Measurements from ENCODE around the gene TLE5.
"Not testable (repeated sequence)": the region's sequence is repeated elsewhere in the genome, so short reads cannot be mapped to it uniquely, and the experiment has no call there.

The TLE5 gene

DNA sequence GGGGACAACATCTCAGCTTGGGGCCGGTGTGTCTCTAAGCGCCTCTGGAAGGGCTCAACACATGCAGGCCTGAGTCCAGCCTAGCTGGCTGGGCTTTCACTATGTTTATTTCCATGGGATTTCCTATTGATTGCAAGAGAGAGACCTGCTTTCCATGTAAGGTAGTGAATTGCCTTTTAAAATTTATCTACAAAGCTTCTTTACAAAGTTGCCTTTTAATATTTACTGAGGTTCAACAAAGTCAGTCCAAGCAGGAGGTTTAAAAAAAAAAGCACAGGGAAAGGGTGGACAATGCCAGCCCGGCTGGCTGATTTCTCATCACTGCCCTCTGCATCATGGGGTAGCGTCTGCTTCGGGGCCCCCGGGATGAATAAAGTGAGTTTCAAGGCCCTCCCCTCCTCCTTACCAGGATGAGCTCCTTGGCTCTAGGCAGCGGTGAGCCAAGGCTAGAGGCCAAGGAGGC lies 49.0 kb downstream of the TLE5 start:
- peaks cover 16% of the 10 kb centered on the region for H3K27me3 ChIP-seq (ENCODE audit: control insufficient read depth, insufficient read depth, low read length)
- H3K36me3 ChIP-seq (ENCODE audit: insufficient read depth, low read length), result no peaks in the 10 kb centered on the region
- H3K4me2 ChIP-seq (ENCODE audit: low read length), result no peak overlapping the region
- H3K4me3 ChIP-seq (ENCODE audit: low read length), result no peak overlapping the region
- no peaks in the 10 kb centered on the region for H3K9me3 ChIP-seq (replicated peaks; ENCODE audit: low read length)
- H3K4me1 ChIP-seq (ENCODE audit: control insufficient read depth, insufficient read depth, low read length), result no peaks in the 10 kb centered on the region
- no peak overlapping the region for H3K9ac ChIP-seq (ENCODE audit: low read depth, low read length)

DNA sequence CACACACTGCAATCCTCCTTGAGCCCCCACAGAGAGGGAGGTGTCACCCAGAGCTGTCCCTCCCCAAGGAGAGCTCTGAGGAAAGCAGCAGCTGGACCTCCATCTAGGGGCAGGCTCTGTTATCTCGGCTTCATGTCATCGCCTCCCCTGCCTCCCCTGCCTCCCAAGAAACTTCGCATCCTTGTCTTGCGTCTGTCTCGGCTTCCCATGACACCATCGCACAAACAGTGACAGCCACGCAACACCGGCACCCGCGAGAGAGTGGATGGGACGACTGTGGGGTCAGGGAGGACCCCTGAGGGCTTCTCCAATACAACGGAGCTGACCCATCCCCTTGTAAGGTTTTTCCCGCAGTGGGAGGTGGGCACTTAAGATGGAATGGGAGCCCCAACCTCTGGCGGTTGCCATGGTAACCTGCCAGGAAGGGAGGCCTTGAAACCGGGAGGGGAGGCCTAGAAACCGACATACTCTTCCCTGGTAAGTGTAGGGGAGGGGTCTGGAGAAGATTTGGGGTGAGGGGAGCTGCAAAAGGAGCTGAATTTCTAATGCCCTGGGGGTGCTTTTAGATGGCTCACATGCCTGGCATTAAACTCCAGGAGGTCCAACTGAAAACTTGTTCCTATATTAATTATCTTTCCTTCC lies 49.6 kb downstream of the TLE5 start:
- H3K4me3 ChIP-seq (ENCODE audit: low read length), result no peak overlapping the region
- H3K4me1 ChIP-seq (ENCODE audit: control insufficient read depth, insufficient read depth, low read length), result no peaks in the 10 kb centered on the region
- no peaks in the 10 kb centered on the region for H3K9me3 ChIP-seq (replicated peaks; ENCODE audit: low read length)
- no peak overlapping the region for H3K4me2 ChIP-seq (ENCODE audit: low read length)
- H3K36me3 ChIP-seq (ENCODE audit: insufficient read depth, low read length), result no peaks in the 10 kb centered on the region
- peaks cover 16% of the 10 kb centered on the region for H3K27me3 ChIP-seq (ENCODE audit: control insufficient read depth, insufficient read depth, low read length)
- no peak overlapping the region for H3K9ac ChIP-seq (ENCODE audit: low read depth, low read length)

DNA sequence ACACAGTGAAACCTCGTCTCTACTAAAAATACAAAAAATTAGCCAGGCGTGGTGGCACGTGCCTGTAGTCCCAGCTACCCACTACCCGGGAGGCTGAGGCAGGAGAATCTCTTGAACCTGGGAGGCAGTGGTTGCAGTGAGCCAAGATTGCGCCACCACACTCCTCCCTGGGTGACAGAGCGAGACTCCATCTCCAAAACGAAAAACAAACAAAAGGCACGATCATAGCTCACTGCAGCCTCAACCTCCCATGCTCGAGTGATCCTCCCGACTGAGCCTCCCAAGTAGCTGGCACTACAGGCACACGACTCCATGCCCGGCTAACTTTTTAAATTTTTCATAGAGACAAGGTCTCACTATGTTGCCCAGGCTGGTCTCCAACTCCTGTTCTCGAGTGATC lies 50.2 kb downstream of the TLE5 start:
- H3K4me2 ChIP-seq (ENCODE audit: low read length); H3K4me3 ChIP-seq (ENCODE audit: low read length); H3K4me1 ChIP-seq (ENCODE audit: control insufficient read depth, insufficient read depth, low read length); H3K9ac ChIP-seq (ENCODE audit: low read depth, low read length); H3K36me3 ChIP-seq (ENCODE audit: insufficient read depth, low read length); H3K9me3 ChIP-seq (replicated peaks; ENCODE audit: low read length): not testable (repeated sequence)
- H3K27me3 ChIP-seq (ENCODE audit: control insufficient read depth, insufficient read depth, low read length), result peaks cover 16% of the 10 kb centered on the region

DNA sequence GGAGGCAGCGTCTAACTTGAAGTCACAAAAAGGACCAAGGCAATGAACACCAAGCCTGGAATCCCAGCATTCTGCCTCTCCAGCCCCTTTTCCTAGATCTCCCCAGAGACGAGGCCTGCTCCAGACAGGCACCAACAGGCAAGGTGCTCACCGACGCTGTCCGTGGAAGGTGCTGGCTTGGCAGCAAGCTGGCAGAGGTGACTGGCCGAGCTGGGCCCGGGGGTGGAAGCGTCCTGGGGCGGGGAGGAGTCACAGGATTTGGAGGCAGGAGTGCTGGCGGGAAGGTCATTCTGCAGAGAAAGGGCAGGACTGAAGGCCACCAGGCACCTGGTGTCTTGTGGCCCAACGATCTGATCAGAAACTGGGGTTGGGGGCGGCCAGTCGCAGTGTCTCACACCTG lies 51.4 kb downstream of the TLE5 start:
- no peak overlapping the region for H3K4me3 ChIP-seq (ENCODE audit: low read length)
- H3K9ac ChIP-seq (ENCODE audit: low read depth, low read length), result no peak overlapping the region
- H3K9me3 ChIP-seq (replicated peaks; ENCODE audit: low read length), result no peaks in the 10 kb centered on the region
- peaks cover 16% of the 10 kb centered on the region for H3K27me3 ChIP-seq (ENCODE audit: control insufficient read depth, insufficient read depth, low read length)
- no peak overlapping the region for H3K4me2 ChIP-seq (ENCODE audit: low read length)
- H3K36me3 ChIP-seq (ENCODE audit: insufficient read depth, low read length), result no peaks in the 10 kb centered on the region
- H3K4me1 ChIP-seq (ENCODE audit: control insufficient read depth, insufficient read depth, low read length), result no peaks in the 10 kb centered on the region

DNA sequence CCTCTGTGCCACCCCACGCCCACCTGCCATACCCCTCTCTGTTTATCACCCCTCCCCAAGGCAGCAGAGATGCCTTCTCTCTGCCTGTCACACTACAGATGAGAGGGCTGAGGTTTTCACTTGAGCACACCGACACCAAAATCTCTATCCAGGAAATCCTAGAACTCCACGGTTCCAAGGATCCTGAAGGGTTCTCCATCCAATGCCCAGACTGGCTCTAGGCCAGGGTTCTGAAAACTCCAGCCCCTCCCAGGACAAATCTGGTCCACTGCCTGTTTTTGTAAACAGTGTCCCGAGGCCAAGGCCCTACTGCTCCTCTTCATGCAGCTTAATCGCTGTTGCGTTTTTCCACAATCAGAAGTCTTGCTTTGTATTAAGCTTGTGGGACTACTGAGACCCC lies 53.3 kb downstream of the TLE5 start:
- H3K9ac ChIP-seq (ENCODE audit: low read depth, low read length), result no peak overlapping the region
- no peaks in the 10 kb centered on the region for H3K4me1 ChIP-seq (ENCODE audit: control insufficient read depth, insufficient read depth, low read length)
- peaks cover 25% of the 10 kb centered on the region for H3K27me3 ChIP-seq (ENCODE audit: control insufficient read depth, insufficient read depth, low read length)
- no peaks in the 10 kb centered on the region for H3K36me3 ChIP-seq (ENCODE audit: insufficient read depth, low read length)
- no peaks in the 10 kb centered on the region for H3K9me3 ChIP-seq (replicated peaks; ENCODE audit: low read length)
- no peak overlapping the region for H3K4me3 ChIP-seq (ENCODE audit: low read length)
- H3K4me2 ChIP-seq (ENCODE audit: low read length), result no peak overlapping the region

DNA sequence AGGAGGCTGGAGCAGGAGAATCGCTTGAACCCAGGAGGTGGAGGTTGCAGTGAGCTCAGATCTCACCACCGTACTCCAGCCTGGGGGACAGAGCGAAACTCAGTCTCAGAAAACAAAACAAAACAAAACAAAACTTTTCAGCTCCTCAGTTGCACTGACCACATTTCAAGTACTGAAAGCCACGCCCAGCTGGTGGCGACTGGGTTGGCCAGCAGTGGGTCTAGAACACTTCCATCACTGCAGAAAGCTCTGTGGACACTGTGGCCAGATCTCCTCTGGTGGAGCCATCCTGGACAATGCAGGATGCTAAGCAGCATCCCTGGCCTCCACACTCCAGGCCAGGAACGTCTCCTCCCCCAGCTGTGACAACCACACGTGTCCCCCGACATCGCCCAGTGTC lies 54.3 kb downstream of the TLE5 start:
- H3K9ac ChIP-seq (ENCODE audit: low read depth, low read length), result no peak overlapping the region
- H3K9me3 ChIP-seq (replicated peaks; ENCODE audit: low read length), result no peaks in the 10 kb centered on the region
- no peaks in the 10 kb centered on the region for H3K36me3 ChIP-seq (ENCODE audit: insufficient read depth, low read length)

DNA sequence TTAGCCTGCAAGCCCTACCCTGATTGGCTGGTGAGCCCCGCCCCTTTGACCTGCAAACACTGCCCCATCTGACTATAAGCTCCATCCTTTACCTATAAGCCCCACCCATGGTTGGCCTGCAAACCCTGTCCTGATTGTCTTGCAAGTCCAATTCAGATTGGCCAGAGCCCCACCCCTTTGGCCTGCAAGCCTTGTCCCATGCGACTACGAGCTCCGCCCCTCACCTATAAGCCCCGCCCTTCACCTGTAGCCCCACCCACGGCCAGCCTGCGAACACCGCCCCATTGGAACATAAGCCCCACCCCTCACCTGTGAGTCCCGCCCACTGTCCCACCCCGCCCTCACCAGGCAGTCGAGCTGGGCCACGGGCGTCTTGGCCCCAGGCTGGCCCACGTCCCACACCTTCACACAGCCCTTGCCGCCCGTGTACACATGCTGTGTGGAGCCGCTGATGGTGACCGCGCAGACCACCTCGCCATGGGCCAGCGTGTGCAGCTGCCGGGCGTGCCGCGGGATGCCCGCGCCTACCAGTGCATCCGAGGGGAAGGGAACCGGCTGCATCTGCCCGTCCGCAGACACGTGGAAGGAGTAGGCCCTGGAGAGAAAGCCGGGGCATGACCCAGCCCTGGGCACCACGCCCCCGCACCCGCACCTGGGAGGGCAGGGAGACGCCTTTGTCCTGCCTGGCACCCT lies 56.1 kb downstream of the TLE5 start:
- Histone ChIP-seq H3K27me3 (ENCODE audit: control insufficient read depth, insufficient read depth, low read length) (peaks cover 14% of the 10 kb centered on the region), H3K9me3 (replicated peaks; ENCODE audit: low read length) (no peaks in the 10 kb centered on the region), H3K4me3 (ENCODE audit: low read length) (no peak overlapping the region), H3K4me1 (ENCODE audit: control insufficient read depth, insufficient read depth, low read length) (no peaks in the 10 kb centered on the region), H3K9ac (ENCODE audit: low read depth, low read length) (no peak overlapping the region), H3K4me2 (ENCODE audit: low read length) (no peak overlapping the region), H3K36me3 (ENCODE audit: insufficient read depth, low read length) (no peaks in the 10 kb centered on the region)

More for the DNA sequence above, 54.3 kb downstream of the TLE5 start:
- no peaks in the 10 kb centered on the region for H3K4me1 ChIP-seq (ENCODE audit: control insufficient read depth, insufficient read depth, low read length)
- no peak overlapping the region for H3K4me2 ChIP-seq (ENCODE audit: low read length)
- H3K4me3 ChIP-seq (ENCODE audit: low read length), result no peak overlapping the region
- H3K27me3 ChIP-seq (ENCODE audit: control insufficient read depth, insufficient read depth, low read length), result peaks cover 23% of the 10 kb centered on the region

DNA sequence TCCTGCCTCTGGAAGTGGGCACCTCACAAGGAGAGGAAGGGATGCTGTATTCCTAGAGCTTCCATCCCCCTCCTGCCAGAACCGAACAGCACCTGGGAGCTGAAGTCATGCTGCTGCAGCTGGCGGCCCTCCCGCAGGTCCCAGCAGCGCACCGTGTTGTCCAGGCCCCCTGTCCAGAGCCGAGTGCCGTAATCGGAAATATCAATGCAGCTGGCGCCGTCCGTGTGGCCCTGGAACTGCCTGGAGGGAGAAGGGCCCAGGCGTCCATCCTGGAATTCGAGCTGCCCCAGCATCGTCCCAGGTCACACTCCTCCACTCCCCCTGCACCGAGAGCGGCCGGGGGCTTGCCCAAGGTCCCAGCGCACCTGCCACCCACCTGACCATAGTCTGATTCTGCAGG lies 57.0 kb downstream of the TLE5 start:
- no peaks in the 10 kb centered on the region for H3K4me1 ChIP-seq (ENCODE audit: control insufficient read depth, insufficient read depth, low read length)
- H3K27me3 ChIP-seq (ENCODE audit: control insufficient read depth, insufficient read depth, low read length), result peaks cover 14% of the 10 kb centered on the region
- no peaks in the 10 kb centered on the region for H3K9me3 ChIP-seq (replicated peaks; ENCODE audit: low read length)
- no peak overlapping the region for H3K4me2 ChIP-seq (ENCODE audit: low read length)
- H3K4me3 ChIP-seq (ENCODE audit: low read length), result no peak overlapping the region
- no peak overlapping the region for H3K9ac ChIP-seq (ENCODE audit: low read depth, low read length)
- no peaks in the 10 kb centered on the region for H3K36me3 ChIP-seq (ENCODE audit: insufficient read depth, low read length)

DNA sequence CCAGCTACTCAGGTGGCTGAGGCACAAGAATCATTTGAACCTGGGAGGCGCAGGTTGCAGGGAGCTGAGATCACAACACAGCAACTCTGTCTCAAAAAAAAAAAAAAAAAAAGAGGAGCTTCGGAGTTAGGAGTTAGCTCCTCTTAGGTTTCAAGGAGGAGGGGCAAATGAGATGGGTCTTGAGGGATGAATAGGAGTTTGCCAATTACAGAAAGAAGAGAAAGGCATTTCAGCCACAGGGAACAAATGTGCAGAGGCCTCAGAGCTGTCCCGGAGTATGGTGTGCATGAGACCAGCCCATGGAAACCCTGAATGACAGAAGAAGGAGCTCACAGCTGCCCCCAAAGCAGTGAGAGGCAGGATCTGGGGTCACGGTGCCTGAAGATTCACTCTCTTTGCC lies 57.8 kb downstream of the TLE5 start:
- no peak overlapping the region for H3K4me3 ChIP-seq (ENCODE audit: low read length)
- H3K4me2 ChIP-seq (ENCODE audit: low read length), result no peak overlapping the region
- H3K9me3 ChIP-seq (replicated peaks; ENCODE audit: low read length), result no peaks in the 10 kb centered on the region
- no peaks in the 10 kb centered on the region for H3K4me1 ChIP-seq (ENCODE audit: control insufficient read depth, insufficient read depth, low read length)
- H3K27me3 ChIP-seq (ENCODE audit: control insufficient read depth, insufficient read depth, low read length), result peaks cover 14% of the 10 kb centered on the region
- no peaks in the 10 kb centered on the region for H3K36me3 ChIP-seq (ENCODE audit: insufficient read depth, low read length)
- no peak overlapping the region for H3K9ac ChIP-seq (ENCODE audit: low read depth, low read length)

DNA sequence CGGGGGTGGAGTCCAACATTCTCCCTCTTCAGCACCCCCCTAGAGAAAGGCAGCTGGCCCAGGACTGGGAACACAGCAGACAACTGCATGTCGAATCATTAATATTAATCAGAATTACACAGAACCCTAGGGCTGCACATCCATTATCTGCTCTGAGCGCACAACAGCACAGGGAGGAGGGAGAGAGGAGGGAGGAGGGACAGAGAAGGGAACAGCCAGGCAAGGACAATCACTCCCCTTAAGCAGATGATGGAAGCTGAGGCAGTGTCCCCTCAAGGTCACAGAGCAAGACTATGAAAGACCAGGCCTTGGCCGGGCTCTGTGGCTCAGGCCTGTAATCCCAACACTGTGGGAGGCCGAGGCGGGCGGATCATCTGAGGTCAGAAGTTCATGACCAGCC lies 59.2 kb downstream of the TLE5 start:
- no peak overlapping the region for H3K4me3 ChIP-seq (ENCODE audit: low read length)
- no peaks in the 10 kb centered on the region for H3K4me1 ChIP-seq (ENCODE audit: control insufficient read depth, insufficient read depth, low read length)
- H3K9ac ChIP-seq (ENCODE audit: low read depth, low read length), result no peak overlapping the region
- H3K27me3 ChIP-seq (ENCODE audit: control insufficient read depth, insufficient read depth, low read length), result peaks cover 9% of the 10 kb centered on the region
- no peaks in the 10 kb centered on the region for H3K36me3 ChIP-seq (ENCODE audit: insufficient read depth, low read length)
- H3K9me3 ChIP-seq (replicated peaks; ENCODE audit: low read length), result no peaks in the 10 kb centered on the region
- H3K4me2 ChIP-seq (ENCODE audit: low read length), result no peak overlapping the region
